Measurements from ENCODE around the gene EVI5.
"Not testable (repeated sequence)": the region's sequence is repeated elsewhere in the genome, so short reads cannot be mapped to it uniquely, and the experiment has no call there.

GRCh38 chr1:92746255-92746654, 38.7 kb downstream of the EVI5 start:
- TF ChIP-seq, protein P1, sequence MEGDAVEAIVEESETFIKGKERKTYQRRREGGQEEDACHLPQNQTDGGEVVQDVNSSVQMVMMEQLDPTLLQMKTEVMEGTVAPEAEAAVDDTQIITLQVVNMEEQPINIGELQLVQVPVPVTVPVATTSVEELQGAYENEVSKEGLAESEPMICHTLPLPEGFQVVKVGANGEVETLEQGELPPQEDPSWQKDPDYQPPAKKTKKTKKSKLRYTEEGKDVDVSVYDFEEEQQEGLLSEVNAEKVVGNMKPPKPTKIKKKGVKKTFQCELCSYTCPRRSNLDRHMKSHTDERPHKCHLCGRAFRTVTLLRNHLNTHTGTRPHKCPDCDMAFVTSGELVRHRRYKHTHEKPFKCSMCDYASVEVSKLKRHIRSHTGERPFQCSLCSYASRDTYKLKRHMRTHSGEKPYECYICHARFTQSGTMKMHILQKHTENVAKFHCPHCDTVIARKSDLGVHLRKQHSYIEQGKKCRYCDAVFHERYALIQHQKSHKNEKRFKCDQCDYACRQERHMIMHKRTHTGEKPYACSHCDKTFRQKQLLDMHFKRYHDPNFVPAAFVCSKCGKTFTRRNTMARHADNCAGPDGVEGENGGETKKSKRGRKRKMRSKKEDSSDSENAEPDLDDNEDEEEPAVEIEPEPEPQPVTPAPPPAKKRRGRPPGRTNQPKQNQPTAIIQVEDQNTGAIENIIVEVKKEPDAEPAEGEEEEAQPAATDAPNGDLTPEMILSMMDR (IDR thresholded peaks at IDR 0.05) = not testable (repeated sequence)
- not testable (repeated sequence) for TF ChIP-seq POLR2A (IDR thresholded peaks at IDR 0.05)

Data from body of pancreas (tissue), 4 donors.